ENCODE results near the gene GEMIN7.

The GEMIN7 gene

DNA sequence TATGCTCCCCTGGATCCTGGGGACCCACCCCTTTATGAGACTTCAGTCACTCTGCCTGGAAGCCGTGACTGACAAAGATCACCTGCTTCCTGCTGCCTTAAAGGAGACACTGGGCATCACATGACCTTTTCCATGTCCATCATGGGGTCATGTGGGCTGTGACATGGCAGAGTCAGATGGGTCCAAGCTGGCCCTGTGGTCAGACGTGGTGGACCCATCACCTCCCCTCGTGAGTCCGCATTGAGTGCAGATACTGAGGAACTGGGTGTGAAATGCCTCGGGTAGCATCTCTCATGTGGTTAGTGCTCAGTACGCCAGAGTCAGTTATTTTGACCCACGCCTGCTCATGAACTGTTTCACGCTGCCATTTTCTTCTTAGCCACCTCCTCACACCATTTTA is 54.6 kb downstream of the GEMIN7 start:
- DNase-seq, result no peak

DNA sequence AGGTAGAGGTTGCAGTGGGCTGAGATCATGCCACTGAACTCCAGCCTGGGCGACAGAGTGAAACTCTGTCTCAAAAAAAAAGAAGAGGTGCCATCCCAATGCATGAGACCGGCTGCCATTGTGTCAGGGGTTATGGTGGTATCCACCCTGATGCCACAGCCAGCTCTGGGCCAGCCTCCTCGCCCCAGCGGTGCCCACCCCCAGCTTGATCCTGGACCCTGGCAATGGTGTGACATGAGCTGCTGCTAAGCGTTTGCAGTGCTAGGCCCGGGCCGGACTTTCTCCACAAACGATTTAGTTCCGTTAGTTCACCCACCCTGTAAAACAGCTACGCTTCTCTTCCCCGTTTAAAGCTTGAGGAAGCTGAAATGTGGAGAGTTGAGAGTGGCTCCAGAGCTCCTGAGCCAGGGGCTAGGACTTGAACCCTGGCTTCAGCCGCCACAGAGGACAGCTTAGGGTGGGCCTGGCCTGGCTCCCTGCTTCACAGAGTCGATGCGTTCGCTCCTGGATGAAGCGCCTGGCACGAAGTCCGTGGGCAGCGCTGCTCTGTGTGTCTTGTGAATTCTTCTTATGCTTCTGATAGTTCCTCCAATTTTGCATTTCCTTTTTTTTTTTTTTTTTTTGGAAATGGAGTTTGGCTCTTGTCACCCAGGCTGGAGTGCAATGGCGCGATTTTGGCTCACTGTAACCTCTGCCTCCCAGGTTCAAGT is 56.3 kb downstream of the GEMIN7 start:
- no peak for DNase-seq

DNA sequence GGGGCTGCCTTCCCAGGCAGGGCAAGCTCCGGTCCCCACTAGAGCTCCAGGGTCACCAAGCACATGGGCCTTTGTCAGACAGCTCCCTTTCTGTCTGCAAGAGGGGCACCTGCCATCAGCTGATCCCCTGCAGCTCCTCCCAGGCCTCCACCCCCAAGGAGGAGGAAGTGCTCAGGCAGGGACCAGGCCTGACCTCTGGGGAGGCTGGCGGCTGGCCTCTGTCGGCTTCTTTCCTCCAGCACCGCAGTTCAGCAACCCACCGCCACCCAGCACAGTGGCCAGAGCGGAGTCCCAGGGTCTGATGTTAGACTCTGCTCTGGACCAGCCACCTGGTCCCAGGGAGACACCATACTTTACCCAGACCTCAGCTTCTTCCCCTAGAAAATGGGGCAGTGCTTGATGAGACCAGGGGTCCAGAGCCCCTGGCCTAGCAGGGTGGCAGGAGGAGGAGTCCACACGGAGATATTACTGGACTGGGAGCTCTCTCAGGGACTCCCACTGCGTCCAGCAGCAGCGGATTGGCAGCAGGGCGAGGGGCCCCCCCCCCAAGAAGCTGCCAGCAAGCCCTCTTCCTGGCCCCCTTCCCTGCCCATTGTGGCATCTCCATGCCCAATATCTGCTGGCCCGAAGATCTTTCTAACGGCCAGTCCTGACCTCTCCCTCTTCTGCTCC is 57.6 kb downstream of the GEMIN7 start:
- DNase-seq, result no peak

DNA sequence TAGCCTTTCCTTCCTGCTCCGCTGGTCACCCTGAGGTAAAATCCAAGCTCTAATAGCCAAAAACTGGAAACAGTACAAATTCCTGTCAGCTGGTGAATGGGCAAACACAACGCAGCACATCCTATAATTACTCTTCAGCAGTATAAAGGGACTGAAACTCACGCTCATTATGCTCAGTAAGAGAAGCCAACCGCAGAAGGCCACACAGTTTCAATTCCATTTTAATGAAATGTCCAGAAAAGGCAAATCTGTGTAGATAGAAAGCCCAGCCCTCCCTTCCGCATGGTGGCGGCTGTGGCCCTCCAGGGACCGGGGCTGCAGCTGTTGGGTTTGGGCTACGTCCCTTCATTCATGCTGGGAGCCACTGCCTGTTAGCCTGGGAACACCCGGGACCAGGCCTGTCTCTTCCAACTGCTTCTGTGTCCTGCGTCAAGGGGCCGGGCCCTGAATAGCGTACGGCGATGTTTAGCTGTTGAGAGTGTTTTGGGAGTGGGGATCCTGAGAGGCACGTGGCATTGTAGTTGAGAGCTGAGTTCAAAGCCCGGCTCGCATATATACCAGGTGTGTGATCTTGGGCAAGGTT is 58.2 kb downstream of the GEMIN7 start:
- DNase-seq, result no peak

DNA sequence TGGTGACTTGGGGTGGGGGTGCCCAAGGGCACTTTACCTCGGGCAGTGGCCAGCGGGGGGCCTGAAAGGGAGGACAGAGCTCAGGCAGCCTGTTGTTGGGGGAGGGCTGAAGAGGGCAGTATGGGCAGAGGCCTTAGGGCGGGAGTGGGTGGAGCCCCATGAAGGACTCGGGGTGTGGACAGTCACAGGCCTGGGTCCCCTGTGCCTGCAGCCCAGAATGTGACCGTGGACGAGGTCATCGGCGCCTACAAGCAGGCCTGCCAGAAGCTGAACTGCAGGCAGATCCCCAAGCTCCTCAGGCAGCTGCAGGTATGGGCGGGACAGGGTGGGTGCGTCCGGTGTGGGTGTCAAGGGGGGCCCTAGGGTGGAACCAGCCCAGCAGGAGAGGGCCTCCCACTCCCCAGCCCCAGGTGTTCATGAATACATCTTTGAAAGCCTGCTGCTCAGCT is 59.3 kb downstream of the GEMIN7 start:
- no peak for DNase-seq

DNA sequence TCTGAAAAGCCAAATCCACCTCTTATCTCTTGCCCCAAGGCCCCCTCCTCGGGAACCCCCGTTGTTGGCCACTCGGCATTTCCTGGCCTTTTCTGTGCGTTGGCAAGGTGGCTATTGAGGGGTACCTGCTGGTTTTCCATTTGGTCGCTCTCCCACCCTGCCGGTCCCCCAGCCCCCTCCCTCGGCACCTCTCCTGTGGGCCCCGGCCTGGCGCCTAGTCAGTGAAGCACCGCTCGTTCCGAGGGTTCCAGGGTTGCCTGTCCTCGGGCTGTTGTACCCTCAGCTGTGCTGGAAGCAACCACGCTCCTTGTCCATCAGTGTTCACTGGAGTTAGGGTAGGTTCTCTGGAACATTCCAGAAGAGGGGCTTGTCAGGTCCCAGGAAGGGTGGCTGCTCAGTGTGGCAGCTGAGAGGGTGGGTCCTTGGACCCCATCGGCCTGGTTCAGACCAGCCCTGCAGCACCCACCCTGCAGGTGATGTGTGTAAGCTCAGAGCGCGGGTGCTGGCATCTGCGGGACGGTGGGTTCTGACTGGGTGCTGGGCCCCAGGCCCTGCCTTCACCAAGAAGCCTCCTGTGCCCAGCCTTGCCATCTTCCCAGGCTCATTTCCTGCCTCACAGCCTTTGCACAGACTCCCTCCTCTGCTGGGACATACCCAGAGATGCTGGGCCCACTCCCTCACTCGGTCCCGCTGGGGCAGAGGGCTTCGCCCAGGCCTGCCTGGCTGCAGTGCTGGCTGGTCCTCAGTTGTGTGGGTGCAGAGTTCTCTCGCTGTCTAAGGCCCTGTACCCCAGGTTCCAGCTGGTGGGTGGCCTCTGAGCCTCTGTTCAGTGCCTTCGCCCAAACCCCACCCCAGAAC is 60.5 kb downstream of the GEMIN7 start:
- no peak for DNase-seq

DNA sequence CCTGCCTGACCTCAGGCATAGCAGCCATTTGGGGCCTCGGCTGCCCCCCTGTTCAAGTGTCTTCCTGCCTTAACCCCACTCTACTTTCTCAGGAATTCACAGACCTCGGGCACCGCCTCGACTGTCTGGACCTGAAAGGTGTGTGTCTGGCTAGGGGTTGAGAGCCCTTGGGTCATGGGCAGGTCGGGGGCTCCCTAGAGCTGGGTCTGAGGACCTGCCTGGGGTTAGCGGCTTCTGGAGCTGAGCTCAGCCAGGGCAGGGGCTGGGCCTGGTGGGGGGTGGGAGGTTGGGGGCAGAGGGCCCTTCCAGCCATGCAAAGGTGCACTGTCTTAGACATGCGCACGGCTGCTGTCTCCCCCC is 61.1 kb downstream of the GEMIN7 start:
- DNase-seq, result no peak

DNA sequence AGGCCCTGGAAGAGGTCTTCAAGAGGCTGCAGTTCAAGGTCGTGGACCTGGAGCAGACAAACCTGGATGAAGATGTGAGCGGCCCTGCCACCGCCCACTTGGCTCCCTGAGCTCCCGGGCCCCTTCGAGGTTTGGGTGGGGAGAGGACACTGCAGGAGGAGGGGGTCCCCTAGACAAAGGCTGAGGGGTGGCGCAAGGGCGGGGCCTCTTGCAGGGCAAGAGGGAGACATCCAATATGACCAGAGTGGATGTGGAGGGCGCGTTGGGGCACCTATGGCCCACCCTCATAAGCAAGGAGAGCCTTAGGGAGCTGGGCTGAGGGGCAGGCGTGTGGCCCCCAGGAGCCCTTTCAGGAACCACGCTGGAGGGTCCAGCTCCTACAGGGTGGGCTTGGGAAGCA is 61.5 kb downstream of the GEMIN7 start:
- no peak for DNase-seq
